H9 (cell line): Measurements from ENCODE around the gene TRIM9. TPM values are rescaled to one million over a fixed set of nuclear protein-coding genes. Genes with fewer than 3 reads are reported as not detected.

Experiments used
- DNase-seq: peaks from one replicate; pipeline ENCODE4 v3.0.0-alpha.2; 2017
- H2AFZ ChIP-seq: one replicate; pipeline ENCODE4 v1.6.1; 2013; ENCODE audit warnings: mild to moderate bottlenecking, low read length, control low read depth, moderate library complexity
- H2AK5ac ChIP-seq: 2 replicates; pipeline ENCODE4 v1.6.1; 2013; ENCODE audit warnings: low read length, control low read depth, mixed read lengths; ENCODE audit not compliant: insufficient read length
- H2BK120ac ChIP-seq: one replicate; pipeline ENCODE4 v1.6.1; 2013; ENCODE audit warnings: low read depth, mild to moderate bottlenecking, low read length, control low read depth, inconsistent platforms; ENCODE audit not compliant: poor library complexity, severe bottlenecking
- H2BK12ac ChIP-seq: 2 replicates; pipeline ENCODE4 v1.6.1; 2013; ENCODE audit warnings: low read length, control low read depth, mixed read lengths, low read depth; ENCODE audit not compliant: insufficient read length
- H2BK15ac ChIP-seq: 2 replicates; pipeline ENCODE4 v1.6.1; 2013; ENCODE audit warnings: low read depth, low read length, control low read depth
- H2BK20ac ChIP-seq: one replicate; pipeline ENCODE4 v1.6.1; 2013; ENCODE audit warnings: low read depth, mild to moderate bottlenecking, low read length, control low read depth, inconsistent platforms; ENCODE audit not compliant: poor library complexity, severe bottlenecking
- H2BK5ac ChIP-seq: 2 replicates; pipeline ENCODE4 v1.6.1; 2013; ENCODE audit warnings: low read length, control low read depth, mixed read lengths; ENCODE audit not compliant: insufficient read length
- H3K14ac ChIP-seq: 2 replicates; pipeline ENCODE4 v1.6.1; 2013; ENCODE audit warnings: low read length, control low read depth; ENCODE audit not compliant: insufficient read depth
- H3K18ac ChIP-seq: 2 replicates; pipeline ENCODE4 v1.6.1; 2013; ENCODE audit warnings: low read depth, mild to moderate bottlenecking, mixed read lengths, low read length, control low read depth; ENCODE audit not compliant: insufficient read length
- H3K23ac ChIP-seq: 2 replicates; pipeline ENCODE4 v1.6.1; 2013; ENCODE audit warnings: low read length, control low read depth, mixed read lengths, low read depth; ENCODE audit not compliant: insufficient read length
- H3K23me2 ChIP-seq: 2 replicates; pipeline ENCODE4 v1.6.1; 2013; ENCODE audit warnings: low read depth, mild to moderate bottlenecking, mixed read lengths, low read length, control low read depth; ENCODE audit not compliant: insufficient read length, poor library complexity, severe bottlenecking
- H3K27ac ChIP-seq: 2 replicates; pipeline ENCODE4 v1.5.1; 2013; ENCODE audit warnings: low read length, control low read depth, mixed read lengths, low read depth; ENCODE audit not compliant: insufficient read length
- H3K27me3 ChIP-seq: 2 replicates; pipeline ENCODE4 v1.6.1; 2013; ENCODE audit warnings: low read length, control low read depth, inconsistent platforms; ENCODE audit not compliant: insufficient read depth
- H3K4ac ChIP-seq: 2 replicates; pipeline ENCODE4 v1.6.1; 2013; ENCODE audit warnings: low read depth, mild to moderate bottlenecking, control low read depth, inconsistent platforms, low read length, moderate library complexity
- H3K4me1 ChIP-seq: 2 replicates; pipeline ENCODE4 v1.6.1; 2013; ENCODE audit warnings: low read length, control low read depth, inconsistent platforms; ENCODE audit not compliant: insufficient read depth
- H3K4me2 ChIP-seq: 2 replicates; pipeline ENCODE4 v1.6.1; 2013; ENCODE audit warnings: low read length, control low read depth, mixed read lengths; ENCODE audit not compliant: insufficient read length, insufficient read depth
- H3K56ac ChIP-seq: 2 replicates; pipeline ENCODE4 v1.6.1; 2013; ENCODE audit warnings: low read depth, mild to moderate bottlenecking, mixed read lengths, low read length, control low read depth; ENCODE audit not compliant: insufficient read length
- H3K79me1 ChIP-seq: 2 replicates; pipeline ENCODE4 v1.6.1; 2013; ENCODE audit warnings: low read depth, mild to moderate bottlenecking, moderate library complexity, low read length, control low read depth, inconsistent platforms; ENCODE audit not compliant: insufficient read depth, poor library complexity, severe bottlenecking
- H3K79me2 ChIP-seq: 2 replicates; pipeline ENCODE4 v1.6.1; 2013; ENCODE audit warnings: low read length, control low read depth, inconsistent platforms; ENCODE audit not compliant: insufficient read depth
- H3K9ac ChIP-seq: 2 replicates; pipeline ENCODE4 v1.6.1; 2013; ENCODE audit warnings: low read length, control low read depth, mixed read lengths; ENCODE audit not compliant: insufficient read length; ENCODE audit errors: extremely low read depth
- H3K9me3 ChIP-seq: one replicate; pipeline ENCODE4 v1.6.1; 2013; ENCODE audit warnings: low read depth, low read length, inconsistent platforms; ENCODE audit not compliant: control insufficient read depth
- H3T11ph ChIP-seq: one replicate; pipeline ENCODE4 v1.6.1; 2013; ENCODE audit warnings: mild to moderate bottlenecking, low read length, control low read depth, inconsistent platforms
- H4K20me1 ChIP-seq: one replicate; pipeline ENCODE4 v1.6.1; 2013; ENCODE audit not compliant: control insufficient read depth, insufficient read length, insufficient read depth
- H4K5ac ChIP-seq: 2 replicates; pipeline ENCODE4 v1.6.1; 2013; ENCODE audit warnings: low read depth, mild to moderate bottlenecking, mixed read lengths, low read length, control low read depth; ENCODE audit not compliant: insufficient read length
- H4K8ac ChIP-seq: replicated peaks from 2 replicates; pipeline ENCODE4 v1.6.1; 2013; ENCODE audit warnings: low read length, control low read depth, mixed read lengths, low read depth; ENCODE audit not compliant: insufficient read length
- H4K91ac ChIP-seq: 2 replicates; pipeline ENCODE4 v1.6.1; 2013; ENCODE audit warnings: low read depth, mild to moderate bottlenecking, moderate library complexity, mixed read lengths, low read length, control low read depth; ENCODE audit not compliant: insufficient read length
- H3K27ac Mint-ChIP-seq, 3 experiments: 2 replicates in 2 of 3; 3 replicates in 1 of 3; pipeline ENCODE4 v1.8.0; 2020 to 2021; ENCODE audit warnings: mixed read lengths in 3 of 3, mild to moderate bottlenecking in 1 of 3, moderate library complexity in 1 of 3
- H3K27me3 Mint-ChIP-seq: 2 replicates; pipeline ENCODE4 v1.8.0; 2021; ENCODE audit warnings: low read depth, mild to moderate bottlenecking, moderate library complexity, mixed read lengths
- H3K36me3 Mint-ChIP-seq, 3 experiments: 2 replicates in 2 of 3; 3 replicates in 1 of 3; pipeline ENCODE4 v1.8.0; 2020 to 2021; ENCODE audit warnings: low read depth in 3 of 3, mixed read lengths in 3 of 3; ENCODE audit not compliant: insufficient read depth in 1 of 3
- H3K4me1 Mint-ChIP-seq, 2 experiments: 2 replicates each; pipeline ENCODE4 v1.8.0; 2020; ENCODE audit warnings: mixed read lengths in 2 of 2
- H3K4me3 Mint-ChIP-seq, 2 experiments: 2 replicates in 1 of 2; 3 replicates in 1 of 2; pipeline ENCODE4 v1.8.0; 2020 to 2021; ENCODE audit warnings: mild to moderate bottlenecking in 2 of 2, mixed read lengths in 2 of 2, moderate library complexity in 1 of 2
- H3K9me3 Mint-ChIP-seq, 2 experiments: 2 replicates in 1 of 2; 3 replicates in 1 of 2; pipeline ENCODE4 v1.8.0; 2020; ENCODE audit warnings: mild to moderate bottlenecking in 2 of 2, mixed read lengths in 2 of 2, moderate library complexity in 1 of 2
- CTCF ChIP-seq: fragments of 200-600 bp; sonication (generic); conservative IDR thresholded peaks from 3 replicates; pipeline ENCODE4 v1.8.0; 2021; ENCODE audit warnings: antibody characterized with exemption, mild to moderate bottlenecking
- WGBS: extraction: QIAGEN DNeasy Blood & Tissue Kit; methylation state at CpG from one replicate; pipeline ENCODE4 v1.1.7; 2013; ENCODE audit warnings: missing lambda C conversion rate, low lambda C conversion rate, mixed read lengths; ENCODE audit not compliant: insufficient read length; ENCODE audit errors: extremely low coverage; 5-methylcytosine and 5-hydroxymethylcytosine counted together
- total RNA-seq: library from RNA; stranded (reverse); gene quantifications from 2 replicates; pipeline ENCODE4 v1.2.1, GENCODE V29; 2021

Gene TRIM9
- total RNA-seq, 1 experiment from 2014 or later: 0.98 TPM

GRCh38 chr14:50967790-50968189 lies 127.1 kb downstream of the TRIM9 start:
- no peak overlapping the region for H3K4ac ChIP-seq
- H3K23me2 ChIP-seq: no peaks in the 10 kb centered on the region
- no peak overlapping the region for H3K14ac ChIP-seq
- H2AFZ ChIP-seq: no peak overlapping the region
- no peak overlapping the region for H2AK5ac ChIP-seq
- DNase-seq: no peak
- H3K56ac ChIP-seq: no peak overlapping the region
- no peak overlapping the region for H3K9ac ChIP-seq
- no peak overlapping the region for H2BK5ac ChIP-seq
- H3K23ac ChIP-seq: no peak overlapping the region
- Mint-ChIP-seq H3K4me1 (no peaks in the 10 kb centered on the region), H3K9me3 (no peaks in the 10 kb centered on the region), H3K4me3 (no peak overlapping the region), H3K36me3 (no peaks in the 10 kb centered on the region), H3K27me3 (no peaks in the 10 kb centered on the region; the same call in none of the 2 replicates), H3K27ac (no peak overlapping the region)
- no peaks in the 10 kb centered on the region for H3K79me1 ChIP-seq
- H3K18ac ChIP-seq: no peak overlapping the region
- no peaks in the 10 kb centered on the region for H4K20me1 ChIP-seq
- no peaks in the 10 kb centered on the region for H3K9me3 ChIP-seq
- no peak overlapping the region for H4K91ac ChIP-seq
- no peak overlapping the region for H2BK20ac ChIP-seq
- H4K8ac ChIP-seq: no peak overlapping the region
- no peak overlapping the region for H2BK15ac ChIP-seq
- H4K5ac ChIP-seq: no peak overlapping the region
- no peak overlapping the region for H2BK12ac ChIP-seq
- no peak overlapping the region for H2BK120ac ChIP-seq
- H3K4me2 ChIP-seq: no peak overlapping the region
- no peak overlapping the region for H3T11ph ChIP-seq
- TF ChIP-seq CTCF: no peak
- H3K79me2 ChIP-seq: no peaks in the 10 kb centered on the region
- no CpG with 5 or more reads among the region's 2 CpGs for WGBS
- no peaks in the 10 kb centered on the region for H3K27me3 ChIP-seq
- H3K4me1 ChIP-seq: no peaks in the 10 kb centered on the region
- H3K27ac ChIP-seq: no peak overlapping the region
